Measurements from ENCODE around the gene PHF19. TPM values are rescaled to one million over a fixed set of nuclear protein-coding genes. Genes with fewer than 3 reads are reported as not detected.

Gene PHF19
- polyA plus RNA-seq, 1 donor from 2014 or later = 4.9 TPM

DNA sequence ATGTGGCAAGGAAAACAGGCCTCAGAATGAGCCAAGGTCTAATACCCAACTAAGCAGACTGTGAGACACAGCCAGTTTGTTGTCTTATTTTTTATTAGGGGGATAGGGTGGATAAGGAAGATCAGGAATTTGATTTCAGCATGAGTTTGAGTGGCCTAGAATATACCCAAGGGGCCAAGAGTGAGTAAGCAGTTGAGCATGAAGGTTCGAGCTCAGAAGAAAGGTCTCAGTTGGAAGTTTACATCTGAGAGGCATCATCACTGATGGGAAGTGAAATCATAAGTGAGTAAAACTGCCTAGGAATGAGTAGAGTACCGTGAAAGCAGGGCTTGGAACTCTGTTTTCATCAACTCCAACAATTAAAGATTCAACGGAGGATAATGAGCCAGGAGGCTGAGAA, 46.8 kb downstream of the PHF19 start:
- no peak overlapping the region for H3K4me2 ChIP-seq (ENCODE audit: low read length)

DNA sequence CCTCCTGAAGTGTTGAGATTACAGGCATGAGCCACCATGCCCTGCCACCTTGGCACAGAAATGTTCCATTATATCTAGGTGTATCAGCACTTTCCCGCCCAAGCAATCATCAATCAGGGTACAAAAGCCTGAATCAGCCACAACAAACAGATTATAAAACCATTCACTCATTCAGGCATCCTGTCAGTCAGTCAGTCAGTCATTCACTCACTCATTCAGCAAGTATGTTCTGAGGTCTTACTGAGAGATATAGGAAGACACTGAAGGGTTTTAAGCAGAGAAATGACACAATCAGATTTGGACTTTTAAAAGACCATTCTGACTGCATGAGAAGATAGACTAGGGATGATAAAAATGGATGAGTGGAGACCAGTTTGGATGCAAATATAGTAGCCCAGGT, 47.3 kb downstream of the PHF19 start:
- Histone ChIP-seq H3K9ac (ENCODE audit: low read length) (no peak overlapping the region), H3K4me2 (ENCODE audit: low read length) (no peak overlapping the region), H3K9me2 (ENCODE audit: insufficient read depth, low read length) (no peaks in the 10 kb centered on the region), H3K4me3 (ENCODE audit: low read length) (no peak overlapping the region), H3K79me2 (replicated peaks; ENCODE audit: insufficient read depth, low read length) (no peaks in the 10 kb centered on the region), H3K36me3 (ENCODE audit: insufficient read depth, low read length) (no peaks in the 10 kb centered on the region), H4K20me1 (ENCODE audit: insufficient read depth) (no peaks in the 10 kb centered on the region), H3F3A (ENCODE audit: insufficient read depth, low read length, poor library complexity, severe bottlenecking) (no peaks in the 10 kb centered on the region), H3K27me3 (ENCODE audit: insufficient read depth, low read depth, low read length) (no peaks in the 10 kb centered on the region), H2AFZ (ENCODE audit: low read depth, low read length) (no peak overlapping the region), H3K27ac (ENCODE audit: low read length) (no peak overlapping the region), H3K9me3 (ENCODE audit: low read length) (no peaks in the 10 kb centered on the region)
- TF ChIP-seq, protein P1, sequence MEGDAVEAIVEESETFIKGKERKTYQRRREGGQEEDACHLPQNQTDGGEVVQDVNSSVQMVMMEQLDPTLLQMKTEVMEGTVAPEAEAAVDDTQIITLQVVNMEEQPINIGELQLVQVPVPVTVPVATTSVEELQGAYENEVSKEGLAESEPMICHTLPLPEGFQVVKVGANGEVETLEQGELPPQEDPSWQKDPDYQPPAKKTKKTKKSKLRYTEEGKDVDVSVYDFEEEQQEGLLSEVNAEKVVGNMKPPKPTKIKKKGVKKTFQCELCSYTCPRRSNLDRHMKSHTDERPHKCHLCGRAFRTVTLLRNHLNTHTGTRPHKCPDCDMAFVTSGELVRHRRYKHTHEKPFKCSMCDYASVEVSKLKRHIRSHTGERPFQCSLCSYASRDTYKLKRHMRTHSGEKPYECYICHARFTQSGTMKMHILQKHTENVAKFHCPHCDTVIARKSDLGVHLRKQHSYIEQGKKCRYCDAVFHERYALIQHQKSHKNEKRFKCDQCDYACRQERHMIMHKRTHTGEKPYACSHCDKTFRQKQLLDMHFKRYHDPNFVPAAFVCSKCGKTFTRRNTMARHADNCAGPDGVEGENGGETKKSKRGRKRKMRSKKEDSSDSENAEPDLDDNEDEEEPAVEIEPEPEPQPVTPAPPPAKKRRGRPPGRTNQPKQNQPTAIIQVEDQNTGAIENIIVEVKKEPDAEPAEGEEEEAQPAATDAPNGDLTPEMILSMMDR (IDR thresholded peaks at IDR 0.05; ENCODE audit: poor library complexity, severe bottlenecking) = no peak
- no peak for TF ChIP-seq SMC3 (conservative IDR thresholded peaks at IDR 0.05; ENCODE audit: poor library complexity)
- TF ChIP-seq POLR2AphosphoS5 (IDR thresholded peaks at IDR 0.05) = no peak
- no peak for TF ChIP-seq EP300 (conservative IDR thresholded peaks at IDR 0.05; ENCODE audit: poor library complexity, severe bottlenecking)
- TF ChIP-seq, protein P2, sequence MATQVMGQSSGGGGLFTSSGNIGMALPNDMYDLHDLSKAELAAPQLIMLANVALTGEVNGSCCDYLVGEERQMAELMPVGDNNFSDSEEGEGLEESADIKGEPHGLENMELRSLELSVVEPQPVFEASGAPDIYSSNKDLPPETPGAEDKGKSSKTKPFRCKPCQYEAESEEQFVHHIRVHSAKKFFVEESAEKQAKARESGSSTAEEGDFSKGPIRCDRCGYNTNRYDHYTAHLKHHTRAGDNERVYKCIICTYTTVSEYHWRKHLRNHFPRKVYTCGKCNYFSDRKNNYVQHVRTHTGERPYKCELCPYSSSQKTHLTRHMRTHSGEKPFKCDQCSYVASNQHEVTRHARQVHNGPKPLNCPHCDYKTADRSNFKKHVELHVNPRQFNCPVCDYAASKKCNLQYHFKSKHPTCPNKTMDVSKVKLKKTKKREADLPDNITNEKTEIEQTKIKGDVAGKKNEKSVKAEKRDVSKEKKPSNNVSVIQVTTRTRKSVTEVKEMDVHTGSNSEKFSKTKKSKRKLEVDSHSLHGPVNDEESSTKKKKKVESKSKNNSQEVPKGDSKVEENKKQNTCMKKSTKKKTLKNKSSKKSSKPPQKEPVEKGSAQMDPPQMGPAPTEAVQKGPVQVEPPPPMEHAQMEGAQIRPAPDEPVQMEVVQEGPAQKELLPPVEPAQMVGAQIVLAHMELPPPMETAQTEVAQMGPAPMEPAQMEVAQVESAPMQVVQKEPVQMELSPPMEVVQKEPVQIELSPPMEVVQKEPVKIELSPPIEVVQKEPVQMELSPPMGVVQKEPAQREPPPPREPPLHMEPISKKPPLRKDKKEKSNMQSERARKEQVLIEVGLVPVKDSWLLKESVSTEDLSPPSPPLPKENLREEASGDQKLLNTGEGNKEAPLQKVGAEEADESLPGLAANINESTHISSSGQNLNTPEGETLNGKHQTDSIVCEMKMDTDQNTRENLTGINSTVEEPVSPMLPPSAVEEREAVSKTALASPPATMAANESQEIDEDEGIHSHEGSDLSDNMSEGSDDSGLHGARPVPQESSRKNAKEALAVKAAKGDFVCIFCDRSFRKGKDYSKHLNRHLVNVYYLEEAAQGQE (IDR thresholded peaks at IDR 0.05; ENCODE audit: borderline replicate concordance) = no peak
- TF ChIP-seq MXI1 (conservative IDR thresholded peaks at IDR 0.05; ENCODE audit: poor library complexity, severe bottlenecking) = no peak
- TF ChIP-seq TAF1 (IDR thresholded peaks at IDR 0.05; ENCODE audit: low read depth) = no peak
- no peak for TF ChIP-seq RAD21 (conservative IDR thresholded peaks at IDR 0.05)
- no peak for TF ChIP-seq EZH2 (IDR thresholded peaks at IDR 0.05; ENCODE audit: borderline replicate concordance, insufficient read depth, low read length, poor library complexity, severe bottlenecking)

More for the DNA sequence above, 46.8 kb downstream of the PHF19 start:
- Histone ChIP-seq H3F3A (ENCODE audit: insufficient read depth, low read length, poor library complexity, severe bottlenecking) (no peaks in the 10 kb centered on the region), H2AFZ (ENCODE audit: low read depth, low read length) (no peak overlapping the region), H3K79me2 (replicated peaks; ENCODE audit: insufficient read depth, low read length) (no peaks in the 10 kb centered on the region), H3K9me2 (ENCODE audit: insufficient read depth, low read length) (no peaks in the 10 kb centered on the region), H3K27ac (ENCODE audit: low read length) (no peak overlapping the region), H3K9ac (ENCODE audit: low read length) (no peak overlapping the region), H4K20me1 (ENCODE audit: insufficient read depth) (no peaks in the 10 kb centered on the region), H3K36me3 (ENCODE audit: insufficient read depth, low read length) (no peaks in the 10 kb centered on the region), H3K9me3 (ENCODE audit: low read length) (no peaks in the 10 kb centered on the region), H3K4me3 (ENCODE audit: low read length) (no peak overlapping the region), H3K27me3 (ENCODE audit: insufficient read depth, low read depth, low read length) (no peaks in the 10 kb centered on the region)
- TF ChIP-seq MXI1 (conservative IDR thresholded peaks at IDR 0.05; ENCODE audit: poor library complexity, severe bottlenecking) = no peak
- TF ChIP-seq EP300 (conservative IDR thresholded peaks at IDR 0.05; ENCODE audit: poor library complexity, severe bottlenecking) = no peak
- no peak for TF ChIP-seq TAF1 (IDR thresholded peaks at IDR 0.05; ENCODE audit: low read depth)

DNA sequence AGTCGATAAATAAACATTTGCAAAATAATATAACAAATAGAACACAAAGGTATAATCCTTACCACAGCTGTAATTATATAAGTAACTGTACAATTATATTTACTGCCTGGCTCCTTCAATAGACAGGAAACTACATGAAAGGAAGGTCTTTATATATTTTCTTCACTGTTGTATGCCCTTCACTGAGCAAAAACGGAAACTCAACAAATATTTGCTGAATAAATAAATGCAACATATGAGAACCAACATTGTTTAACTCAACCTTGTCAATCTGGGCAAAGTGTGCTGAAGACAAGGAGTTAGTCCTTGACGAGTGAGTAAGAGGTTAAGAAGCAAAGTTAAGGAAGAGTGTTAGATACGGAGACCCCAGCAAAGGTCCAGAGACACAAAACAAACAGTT, 56.9 kb downstream of the PHF19 start:
- H3K9ac ChIP-seq (ENCODE audit: low read length) = no peak overlapping the region
- H3K79me2 ChIP-seq (replicated peaks; ENCODE audit: insufficient read depth, low read length) = no peaks in the 10 kb centered on the region
- no peak overlapping the region for H2AFZ ChIP-seq (ENCODE audit: low read depth, low read length)
- H4K20me1 ChIP-seq (ENCODE audit: insufficient read depth) = no peaks in the 10 kb centered on the region
- H3K9me3 ChIP-seq (ENCODE audit: low read length) = no peaks in the 10 kb centered on the region
- no peaks in the 10 kb centered on the region for H3K27me3 ChIP-seq (ENCODE audit: insufficient read depth, low read depth, low read length)
- H3K4me3 ChIP-seq (ENCODE audit: low read length) = no peak overlapping the region
- H3K4me2 ChIP-seq (ENCODE audit: low read length) = no peak overlapping the region
- no peaks in the 10 kb centered on the region for H3K36me3 ChIP-seq (ENCODE audit: insufficient read depth, low read length)
- H3K27ac ChIP-seq (ENCODE audit: low read length) = no peak overlapping the region
- H3K9me2 ChIP-seq (ENCODE audit: insufficient read depth, low read length) = no peaks in the 10 kb centered on the region
- TF ChIP-seq EZH2 (IDR thresholded peaks at IDR 0.05; ENCODE audit: borderline replicate concordance, insufficient read depth, low read length, poor library complexity, severe bottlenecking) (no peak), POLR2AphosphoS5 (IDR thresholded peaks at IDR 0.05) (no peak), TAF1 (IDR thresholded peaks at IDR 0.05; ENCODE audit: low read depth) (no peak), EP300 (conservative IDR thresholded peaks at IDR 0.05; ENCODE audit: poor library complexity, severe bottlenecking) (no peak), RAD21 (conservative IDR thresholded peaks at IDR 0.05) (no peak), MXI1 (conservative IDR thresholded peaks at IDR 0.05; ENCODE audit: poor library complexity, severe bottlenecking) (no peak), SMC3 (conservative IDR thresholded peaks at IDR 0.05; ENCODE audit: poor library complexity) (no peak)
- TF ChIP-seq, protein P2 (IDR thresholded peaks at IDR 0.05; ENCODE audit: borderline replicate concordance) = no peak
- TF ChIP-seq, protein P1 (IDR thresholded peaks at IDR 0.05; ENCODE audit: poor library complexity, severe bottlenecking) = no peak
- H3F3A ChIP-seq (ENCODE audit: insufficient read depth, low read length, poor library complexity, severe bottlenecking) = no peaks in the 10 kb centered on the region

All from neural cell (in vitro differentiated cells).